HG03565 (cell line): ENCODE data around the gene HCN1.
"Not testable (repeated sequence)": the region's sequence is repeated elsewhere in the genome, so short reads cannot be mapped to it uniquely, and the experiment has no call there.

ENCODE experiments used
- ATAC-seq: cut with Tn5 transposase; IDR thresholded peaks from one replicate; pipeline ENCODE4 v1.9.1; 2021; ENCODE audit warnings: mild to moderate bottlenecking, moderate library complexity; ENCODE audit not compliant: unreplicated experiment

The HCN1 gene

GRCh38 chr5:45437752-45438151 is 258.4 kb downstream of the HCN1 start:
- no peak for ATAC-seq

GRCh38 chr5:45417285-45417998 is 278.7 kb downstream of the HCN1 start:
- ATAC-seq, result no peak

- ATAC-seq, result no peak
Measured at GRCh38 chr5:45414620-45415573, 281.3 kb downstream of the HCN1 start.

GRCh38 chr5:45411971-45412612 is 284.1 kb downstream of the HCN1 start:
- no peak for ATAC-seq

GRCh38 chr5:45410304-45410995 is 285.7 kb downstream of the HCN1 start:
- no peak for ATAC-seq

- no peak for ATAC-seq
Measured at GRCh38 chr5:45408067-45408466, 288.1 kb downstream of the HCN1 start.

GRCh38 chr5:45402804-45403455 is 293.2 kb downstream of the HCN1 start:
- ATAC-seq, result no peak

GRCh38 chr5:45399041-45399440 is 297.1 kb downstream of the HCN1 start:
- no peak for ATAC-seq

GRCh38 chr5:45385321-45386058 is 310.7 kb downstream of the HCN1 start:
- ATAC-seq, result no peak

- ATAC-seq, result no peak
Measured at GRCh38 chr5:45383985-45384384, 312.2 kb downstream of the HCN1 start.

GRCh38 chr5:45382583-45382982 is 313.6 kb downstream of the HCN1 start:
- ATAC-seq, result no peak

- ATAC-seq, result no peak
Measured at GRCh38 chr5:45376417-45376816, 319.8 kb downstream of the HCN1 start.

- ATAC-seq, result no peak
Measured at GRCh38 chr5:45372629-45373028, 323.6 kb downstream of the HCN1 start.

GRCh38 chr5:45371423-45371822 is 324.8 kb downstream of the HCN1 start:
- ATAC-seq, result not testable (repeated sequence)

GRCh38 chr5:45355189-45355992 is 340.8 kb downstream of the HCN1 start:
- no peak for ATAC-seq

- ATAC-seq, result no peak
Measured at GRCh38 chr5:45336464-45336863, 359.7 kb downstream of the HCN1 start.

- no peak for ATAC-seq
Measured at GRCh38 chr5:45335978-45336377, 360.2 kb downstream of the HCN1 start.

GRCh38 chr5:45335346-45335745 is 360.8 kb downstream of the HCN1 start:
- no peak for ATAC-seq

GRCh38 chr5:45334939-45335338 is 361.2 kb downstream of the HCN1 start:
- ATAC-seq, result no peak
